Esophagus squamous epithelium (tissue), 4 donors: Measurements from ENCODE around the gene RTN4RL1.

Experiments
- CTCF ChIP-seq, 6 experiments: fragments of 450-650 bp in 4 of 6; fragments of 200-600 bp in 2 of 6; sonication (generic) in 2 of 6; IDR thresholded peaks; one replicate each; pipeline ENCODE4 v1.5.1; 2016 to 2019; ENCODE audit warnings: antibody characterized with exemption in 6 of 6, mild to moderate bottlenecking in 4 of 6, moderate library complexity in 4 of 6
- POLR2A ChIP-seq, 4 donors: fragments of 450-650 bp; IDR thresholded peaks; one replicate each; pipeline ENCODE4 v1.6.1; 2017; ENCODE audit warnings: antibody characterized with exemption in 4 of 4, mild to moderate bottlenecking in 4 of 4, moderate library complexity in 3 of 4

DNA sequence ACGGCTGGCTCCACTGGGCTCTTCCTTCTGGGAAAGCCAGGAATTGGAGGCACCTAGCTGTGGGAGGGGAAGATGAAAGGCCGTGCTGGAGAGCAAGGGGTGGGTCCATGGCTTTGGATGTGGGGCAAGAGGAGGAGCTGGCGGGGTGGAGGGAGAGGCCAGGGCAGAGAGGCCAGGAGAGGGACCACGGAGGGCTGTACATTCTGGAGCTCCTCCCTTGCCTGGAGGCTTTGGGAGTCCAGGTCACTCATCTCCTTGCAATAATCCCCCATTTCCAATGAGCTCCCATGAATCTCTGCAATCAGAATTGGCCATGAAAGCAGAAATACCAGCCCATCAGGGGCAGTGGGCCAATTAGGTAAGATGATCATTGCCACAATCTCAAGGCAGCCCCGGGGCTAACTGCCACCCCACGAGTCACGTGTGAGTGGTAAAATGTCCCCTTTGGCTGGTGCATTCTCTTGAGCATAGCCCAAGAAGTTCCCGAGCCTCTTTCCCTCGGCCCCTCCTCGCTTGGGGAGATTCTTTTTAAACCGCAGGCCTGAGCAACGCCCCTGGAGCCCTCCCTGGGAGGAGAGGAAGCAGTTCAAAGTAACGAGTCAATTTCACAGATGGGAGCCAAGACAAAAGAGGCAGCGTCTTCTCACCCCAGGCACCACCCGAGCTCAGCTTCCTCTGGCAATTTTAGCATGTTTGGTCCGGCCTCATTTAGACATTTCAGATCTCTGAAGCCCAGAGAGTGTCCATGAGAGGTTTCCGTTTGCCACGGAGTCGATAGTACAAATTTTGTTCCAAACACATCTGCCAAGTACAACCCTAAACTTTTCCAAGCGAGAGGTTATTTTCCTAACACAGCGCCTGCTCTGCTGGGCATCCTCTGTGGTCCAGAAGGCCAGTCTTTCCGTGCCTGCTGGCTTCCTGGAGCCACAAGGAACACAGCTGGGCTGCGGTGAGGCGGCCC, 13.4 kb downstream of the RTN4RL1 start:
- TF ChIP-seq CTCF (IDR thresholded peaks at IDR 0.05) (no peak), POLR2A (IDR thresholded peaks at IDR 0.05) (no peak)
